ENCODE data around the gene KIAA1958. TPM values are rescaled to one million over a fixed set of nuclear protein-coding genes. Genes with fewer than 3 reads are reported as not detected.
A peak's percentile ranks its signal among the peaks of the same experiment; 100 is the strongest.

KIAA1958 gene
- total RNA-seq, 1 donor from 2014 or later, result 14.2 TPM

DNA sequence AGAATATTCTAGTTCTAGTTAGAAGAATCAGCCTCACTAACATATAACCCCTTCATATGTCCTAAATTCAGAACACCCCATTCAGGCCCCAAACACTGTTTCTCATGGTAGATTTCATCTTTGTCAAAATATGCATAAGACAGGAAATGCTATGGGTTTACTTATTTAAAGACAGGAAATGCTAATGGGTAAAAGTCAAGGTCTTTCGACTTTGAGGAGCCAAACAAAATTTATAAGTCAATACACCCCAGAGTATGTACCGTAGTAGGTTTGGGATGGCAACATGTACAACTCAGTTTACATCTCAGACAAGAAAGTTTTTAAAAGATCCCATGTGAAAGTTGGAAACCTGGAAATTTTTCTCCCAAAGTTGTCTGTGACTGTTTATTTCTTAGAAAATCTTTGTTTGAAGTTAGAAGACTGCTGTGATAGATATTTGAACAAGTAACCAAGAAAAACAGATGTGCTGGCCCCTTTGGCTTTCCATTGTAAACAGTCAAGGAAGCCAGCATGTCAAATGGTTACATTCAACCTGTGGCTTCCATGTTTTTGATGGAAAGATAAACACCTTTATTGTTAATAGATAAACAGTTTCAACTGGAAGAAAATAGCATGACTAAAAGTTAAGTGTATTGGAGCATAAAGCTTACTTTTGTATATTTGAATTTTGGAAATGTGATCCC is 129.1 kb downstream of the KIAA1958 start:
- Histone ChIP-seq H3K9me3 (no peaks in the 10 kb centered on the region), H3K27ac (no peak overlapping the region), H3K4me1 (no peaks in the 10 kb centered on the region), H3K4me3 (no peak overlapping the region), H3K36me3 (no peaks in the 10 kb centered on the region), H3K27me3 (no peaks in the 10 kb centered on the region)
- no peak for ATAC-seq
- TF ChIP-seq, protein P1, sequence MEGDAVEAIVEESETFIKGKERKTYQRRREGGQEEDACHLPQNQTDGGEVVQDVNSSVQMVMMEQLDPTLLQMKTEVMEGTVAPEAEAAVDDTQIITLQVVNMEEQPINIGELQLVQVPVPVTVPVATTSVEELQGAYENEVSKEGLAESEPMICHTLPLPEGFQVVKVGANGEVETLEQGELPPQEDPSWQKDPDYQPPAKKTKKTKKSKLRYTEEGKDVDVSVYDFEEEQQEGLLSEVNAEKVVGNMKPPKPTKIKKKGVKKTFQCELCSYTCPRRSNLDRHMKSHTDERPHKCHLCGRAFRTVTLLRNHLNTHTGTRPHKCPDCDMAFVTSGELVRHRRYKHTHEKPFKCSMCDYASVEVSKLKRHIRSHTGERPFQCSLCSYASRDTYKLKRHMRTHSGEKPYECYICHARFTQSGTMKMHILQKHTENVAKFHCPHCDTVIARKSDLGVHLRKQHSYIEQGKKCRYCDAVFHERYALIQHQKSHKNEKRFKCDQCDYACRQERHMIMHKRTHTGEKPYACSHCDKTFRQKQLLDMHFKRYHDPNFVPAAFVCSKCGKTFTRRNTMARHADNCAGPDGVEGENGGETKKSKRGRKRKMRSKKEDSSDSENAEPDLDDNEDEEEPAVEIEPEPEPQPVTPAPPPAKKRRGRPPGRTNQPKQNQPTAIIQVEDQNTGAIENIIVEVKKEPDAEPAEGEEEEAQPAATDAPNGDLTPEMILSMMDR (IDR thresholded peaks at IDR 0.05), result no peak
- no peak for DNase-seq
- intact Hi-C loops (cut with DNase I), result no loop called here

DNA sequence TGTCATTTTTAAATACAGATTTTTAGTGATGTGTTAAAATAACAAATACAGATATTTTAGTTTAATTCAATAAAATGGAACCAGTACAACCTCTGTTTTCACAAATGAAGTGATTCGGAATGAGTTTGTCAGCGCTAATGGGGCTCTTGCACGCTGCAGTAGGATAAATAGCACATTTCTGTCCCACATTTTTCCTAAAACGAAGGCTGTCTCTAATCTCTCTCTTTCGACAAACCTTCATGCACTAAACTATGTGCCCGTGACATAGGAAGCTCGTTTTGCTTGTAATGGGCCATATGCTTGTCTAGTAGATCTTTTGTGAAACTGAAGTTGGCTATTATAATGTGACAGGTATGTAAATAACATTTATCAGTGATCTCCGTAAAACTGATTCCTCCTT is 130.7 kb downstream of the KIAA1958 start:
- DNase-seq, result no peak
- intact Hi-C loops (cut with DNase I), result no loop called here
- TF ChIP-seq, protein P1 (IDR thresholded peaks at IDR 0.05), result no peak

DNA sequence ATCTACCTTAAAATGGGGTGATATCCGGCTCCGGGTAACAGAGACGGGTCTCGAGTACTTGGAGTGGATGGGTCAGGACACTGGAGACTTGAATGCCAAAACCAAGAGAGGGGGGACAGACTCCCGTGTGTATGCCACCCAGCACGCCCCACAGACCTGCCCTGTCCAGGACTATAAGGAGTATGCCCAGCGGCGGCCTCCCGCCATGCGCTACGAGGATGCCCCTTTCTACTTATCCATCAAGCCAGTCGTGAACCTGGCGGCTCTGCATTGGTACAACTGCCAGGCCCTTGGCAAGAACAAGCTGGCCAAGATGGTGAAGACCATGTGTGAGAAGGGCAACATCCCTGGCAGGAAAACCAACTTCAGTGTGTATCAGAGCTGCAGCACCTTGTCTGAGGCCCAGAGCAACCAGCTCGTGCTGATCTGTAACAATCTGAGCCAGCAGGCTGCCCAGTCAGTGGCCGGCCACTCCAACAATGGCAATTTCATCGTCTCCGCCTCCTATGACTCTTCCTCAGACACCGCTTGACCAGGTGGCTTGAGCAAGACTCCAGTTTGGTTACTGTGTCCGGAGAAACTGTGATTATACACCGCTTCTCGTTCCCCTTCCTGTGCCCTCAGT is 131.9 kb downstream of the KIAA1958 start:
- no peak for DNase-seq
- TF ChIP-seq, protein P1 (IDR thresholded peaks at IDR 0.05), result no peak

More for the DNA sequence above, 130.7 kb downstream of the KIAA1958 start:
- H3K9me3 ChIP-seq, result no peaks in the 10 kb centered on the region
- H3K36me3 ChIP-seq, result no peaks in the 10 kb centered on the region
- no peak for ATAC-seq
- H3K4me1 ChIP-seq, result no peaks in the 10 kb centered on the region
- H3K27ac ChIP-seq, result no peak overlapping the region
- H3K4me3 ChIP-seq, result no peak overlapping the region
- no peaks in the 10 kb centered on the region for H3K27me3 ChIP-seq

DNA sequence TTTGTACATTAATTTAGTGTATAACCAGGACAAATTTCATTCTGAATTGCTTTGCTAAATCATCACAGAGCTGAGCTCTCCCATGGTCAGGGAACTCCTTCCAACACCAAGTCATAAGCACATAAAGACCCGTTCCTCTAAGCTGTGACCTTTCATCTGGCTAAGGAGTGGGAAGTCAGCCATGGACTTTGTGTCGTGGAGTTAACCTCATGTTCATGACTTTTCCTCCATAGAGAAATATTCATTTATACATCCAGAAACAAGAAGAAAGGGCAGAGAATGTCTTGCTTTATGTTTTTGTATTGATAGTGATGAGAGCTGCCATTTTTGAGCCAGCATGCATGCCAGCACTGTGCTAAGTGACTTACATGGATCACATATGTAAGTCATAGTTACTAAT is 133.8 kb downstream of the KIAA1958 start:
- TF ChIP-seq, protein P1 (IDR thresholded peaks at IDR 0.05), result no peak
- DNase-seq, result no peak

More for the DNA sequence above, 131.9 kb downstream of the KIAA1958 start:
- ATAC-seq, result peak; percentile 13
- H3K36me3 ChIP-seq, result no peaks in the 10 kb centered on the region
- no peak overlapping the region for H3K4me3 ChIP-seq
- H3K27ac ChIP-seq, result no peak overlapping the region
- no peaks in the 10 kb centered on the region for H3K4me1 ChIP-seq
- intact Hi-C loops (cut with DNase I), result no loop called here
- H3K27me3 ChIP-seq, result no peaks in the 10 kb centered on the region
- H3K9me3 ChIP-seq, result no peaks in the 10 kb centered on the region

DNA sequence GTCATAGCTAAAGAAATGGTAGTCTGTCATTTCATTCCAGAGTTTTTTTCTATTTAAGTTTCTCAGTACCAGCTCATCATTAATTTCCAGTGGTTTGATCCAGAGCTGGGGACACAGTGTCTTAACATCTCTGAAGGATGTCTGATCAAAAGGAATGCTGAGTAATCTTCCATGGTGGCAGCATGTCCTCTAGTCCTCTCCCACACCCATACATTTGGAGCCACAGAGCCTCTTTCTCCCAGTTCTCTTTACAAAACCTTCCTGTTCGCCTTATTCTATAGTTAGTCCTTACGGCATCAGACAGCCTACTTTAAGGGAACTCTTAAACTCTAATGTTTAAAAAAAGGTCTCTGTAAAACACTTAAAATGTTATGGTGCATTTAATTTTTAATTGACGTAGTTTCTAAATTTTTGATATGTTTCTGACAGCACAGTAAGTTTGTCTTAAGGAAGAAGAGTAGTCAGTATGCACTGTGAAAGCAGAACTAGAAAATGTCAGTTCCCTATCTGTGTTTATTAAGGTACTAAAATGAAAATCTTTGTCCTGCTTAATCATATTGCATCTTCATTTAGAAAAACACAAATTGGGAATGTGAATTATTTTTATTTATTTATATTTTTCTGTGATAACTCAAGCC is 134.5 kb downstream of the KIAA1958 start:
- DNase-seq (no peak), ATAC-seq (peak; percentile 72)
- no peaks in the 10 kb centered on the region for H3K9me3 ChIP-seq
- H3K36me3 ChIP-seq, result no peaks in the 10 kb centered on the region
- intact Hi-C loops (cut with DNase I), result no loop called here
- no peaks in the 10 kb centered on the region for H3K27me3 ChIP-seq
- no peaks in the 10 kb centered on the region for H3K4me1 ChIP-seq
- peak overlapping the region; percentile 18 for H3K27ac ChIP-seq
- no peak overlapping the region for H3K4me3 ChIP-seq
- TF ChIP-seq, protein P1 (IDR thresholded peaks at IDR 0.05), result no peak

More for the DNA sequence above, 133.8 kb downstream of the KIAA1958 start:
- peak; percentile 85 for ATAC-seq
- intact Hi-C loops (cut with DNase I), result no loop called here
- no peaks in the 10 kb centered on the region for H3K4me1 ChIP-seq
- H3K27me3 ChIP-seq, result no peaks in the 10 kb centered on the region
- no peaks in the 10 kb centered on the region for H3K9me3 ChIP-seq
- no peak overlapping the region for H3K4me3 ChIP-seq
- H3K36me3 ChIP-seq, result no peaks in the 10 kb centered on the region
- no peak overlapping the region for H3K27ac ChIP-seq
